NOMO-1 treated with dmso at 0.1 percent for 144 hours (cell line): ENCODE measurements around the gene RER1.

Experiments used
- DNase-seq: peaks from one replicate; lab custom pipeline; 2025; ENCODE audit not compliant: unreplicated experiment; lab: John Stamatoyannopoulos, UW

Gene RER1

DNA sequence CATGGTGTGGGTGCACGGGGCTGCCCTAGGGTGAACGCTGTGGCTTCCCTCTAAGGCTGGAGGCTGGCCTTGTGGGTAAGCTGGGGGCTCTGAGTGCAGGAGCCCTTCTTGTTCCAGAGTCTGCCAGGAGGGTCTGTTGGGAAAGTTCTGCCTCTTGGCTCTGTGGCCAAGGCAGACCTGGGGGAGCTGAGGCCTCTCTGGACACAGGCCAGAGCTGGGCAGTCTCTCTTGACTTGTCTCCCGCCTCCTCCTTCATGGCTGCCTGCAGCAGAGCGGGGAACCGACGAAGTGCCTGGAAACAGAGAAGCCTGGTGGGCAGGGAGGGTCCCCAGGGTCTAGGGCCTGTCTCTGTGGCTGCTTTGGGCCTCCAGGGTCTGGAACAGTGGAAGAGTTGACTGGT lies 51.0 kb downstream of the RER1 start:
- no peak for DNase-seq

DNA sequence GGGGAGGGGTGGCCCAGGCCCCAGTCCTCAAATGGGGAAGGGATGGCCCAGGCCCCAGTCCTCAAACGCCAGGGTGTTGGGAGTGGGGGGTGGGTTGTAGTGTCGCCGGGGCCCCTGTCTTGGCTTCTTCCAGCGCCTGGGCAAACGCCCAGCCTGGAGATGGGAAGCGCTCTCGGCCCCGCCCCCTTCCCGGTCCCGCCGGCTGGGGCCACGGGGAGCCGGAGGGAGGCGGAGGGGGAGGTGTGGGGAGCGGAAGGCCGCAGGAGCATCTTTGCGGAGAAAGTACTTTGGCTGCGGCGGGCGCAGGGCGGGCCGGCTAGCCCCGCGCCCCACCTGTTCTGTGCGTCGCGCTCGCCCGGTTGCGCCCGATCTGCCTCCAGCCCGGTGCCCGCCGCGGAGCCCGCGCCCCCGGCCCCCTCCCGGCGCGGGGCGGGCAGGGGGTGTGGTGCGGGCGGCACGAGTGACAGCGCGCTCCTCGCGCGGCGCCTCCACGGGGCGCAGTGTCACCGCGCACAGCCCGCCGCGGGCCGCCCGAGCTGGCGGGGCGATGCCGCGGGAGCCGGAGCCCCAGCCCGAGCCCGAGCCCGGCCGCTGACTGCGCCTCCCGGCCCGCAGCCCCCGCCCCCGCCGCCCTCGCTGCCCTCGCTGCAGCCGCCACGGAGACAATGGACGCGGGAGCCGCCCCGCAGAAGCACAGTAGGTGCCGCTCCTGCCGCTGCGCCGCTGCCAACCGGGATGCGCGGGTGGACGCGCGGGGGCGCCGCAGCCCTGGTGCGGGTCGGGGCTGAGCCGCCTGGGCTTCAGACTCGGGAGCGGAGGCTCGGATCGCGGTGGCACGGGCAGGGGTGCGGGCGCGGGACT lies 51.9 kb downstream of the RER1 start:
- no peak for DNase-seq

DNA sequence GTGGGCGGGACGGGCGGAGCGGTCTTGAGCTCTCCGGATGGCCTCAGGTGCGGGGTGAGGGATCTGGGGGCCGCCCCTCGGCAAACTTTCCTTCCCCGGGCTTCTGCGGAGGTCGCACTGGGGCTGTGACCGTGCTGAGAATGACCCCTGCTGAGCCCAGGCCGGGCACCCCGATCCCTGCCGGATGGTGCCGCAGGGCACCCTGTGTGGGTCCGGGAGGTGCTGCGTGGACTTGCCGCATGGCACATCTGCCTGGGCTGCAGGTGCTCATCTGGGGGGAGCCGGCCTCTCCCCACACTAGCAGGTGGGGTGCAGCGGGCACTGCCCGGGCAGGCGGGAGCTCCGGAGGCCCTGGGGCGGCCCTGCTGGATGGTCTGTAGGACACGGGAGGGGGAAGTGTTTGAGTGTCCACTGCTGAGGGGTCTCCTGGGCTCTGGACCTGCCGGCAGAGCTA lies 52.5 kb downstream of the RER1 start:
- no peak for DNase-seq

DNA sequence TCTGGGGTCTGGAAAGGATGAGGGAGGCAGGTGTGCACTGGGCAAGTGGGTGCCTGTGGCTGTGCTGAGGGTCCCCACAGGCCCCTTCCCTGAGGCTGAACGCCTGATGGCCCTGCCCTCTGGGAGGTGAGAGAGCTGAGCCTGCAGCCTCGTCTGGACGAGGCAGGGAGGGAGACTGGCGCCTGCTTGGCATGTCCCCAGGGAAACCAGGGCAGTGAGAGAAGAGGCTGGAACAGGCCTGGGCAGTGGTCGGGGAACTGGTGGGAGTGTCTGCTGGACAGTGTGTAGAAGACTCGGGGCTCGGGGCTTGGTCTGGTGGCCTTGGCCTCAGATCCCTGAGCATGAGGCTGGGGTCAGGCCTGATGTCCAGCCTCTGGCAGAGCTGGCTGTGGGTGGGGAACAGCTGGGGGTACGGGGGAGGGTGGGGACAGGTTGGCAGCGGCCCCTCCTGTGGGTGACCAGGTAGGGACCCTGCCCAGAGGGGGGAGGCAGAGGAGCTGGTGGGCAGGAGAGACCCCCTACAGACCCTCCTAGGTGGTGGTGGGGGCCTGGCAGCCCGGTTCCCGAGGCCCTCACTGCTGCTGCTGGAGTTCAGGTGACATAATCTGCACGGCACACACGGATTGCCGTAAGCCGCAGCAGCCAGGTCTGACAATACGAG lies 53.7 kb downstream of the RER1 start:
- DNase-seq, result no peak

DNA sequence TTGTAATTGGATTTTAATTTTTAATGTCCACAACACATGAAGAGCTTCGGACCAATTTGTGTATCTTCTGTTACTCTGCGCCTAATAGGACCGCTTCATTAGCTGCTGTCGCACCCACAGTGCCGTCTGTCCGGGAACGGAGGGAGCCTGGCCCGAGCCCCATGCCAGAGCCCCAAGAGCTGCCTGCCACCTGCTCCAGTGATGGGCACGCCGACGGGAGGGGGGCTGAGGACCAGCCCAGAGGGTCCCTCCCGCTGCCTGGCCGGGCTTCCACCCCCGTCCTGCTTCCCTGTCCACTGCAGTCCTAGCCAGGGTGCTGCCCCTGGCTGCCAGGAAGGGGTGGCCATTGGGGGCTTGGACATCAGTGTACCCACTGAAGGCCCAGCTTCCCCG lies 54.2 kb downstream of the RER1 start:
- no peak for DNase-seq

DNA sequence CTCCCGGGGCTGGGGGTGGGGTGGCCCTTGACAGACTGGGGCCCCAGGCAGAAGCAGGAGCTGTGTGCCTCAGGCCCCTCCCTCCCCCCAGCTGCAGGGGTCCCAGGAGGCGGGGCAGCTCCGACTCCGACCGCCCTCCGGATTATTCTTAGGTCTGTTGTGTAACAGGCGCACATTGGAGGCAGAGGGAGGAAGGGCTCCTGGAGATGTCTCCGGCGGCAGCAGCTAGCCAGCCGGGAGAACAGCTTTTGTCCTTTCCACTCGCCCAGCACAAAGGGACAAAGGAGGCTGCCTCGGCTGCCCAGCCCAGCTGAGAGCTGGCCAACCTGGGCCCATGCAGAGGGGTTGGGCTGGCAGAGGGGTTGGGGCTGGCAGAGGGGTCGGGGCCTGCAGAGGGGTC lies 54.8 kb downstream of the RER1 start:
- DNase-seq, result no peak

DNA sequence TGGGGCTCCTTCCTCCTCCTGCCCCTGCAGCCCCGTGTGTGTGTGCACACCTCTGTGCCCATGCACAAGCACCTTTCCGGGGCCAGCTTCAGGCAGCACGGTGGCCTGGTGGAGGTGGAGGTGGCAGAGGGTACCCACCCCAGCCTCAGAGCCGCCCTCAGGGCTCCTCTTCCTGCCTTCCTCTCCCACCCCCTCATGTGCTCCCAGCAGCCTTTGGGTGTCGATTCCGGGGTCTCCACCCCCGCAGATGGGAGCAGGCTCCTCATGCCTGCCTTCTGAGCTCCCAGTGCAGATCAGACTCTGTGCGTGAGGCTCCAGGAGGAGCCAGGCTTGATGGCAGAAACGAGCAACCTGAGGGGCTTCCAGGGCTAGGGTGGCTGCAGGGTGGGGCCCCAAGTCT lies 55.2 kb downstream of the RER1 start:
- no peak for DNase-seq

DNA sequence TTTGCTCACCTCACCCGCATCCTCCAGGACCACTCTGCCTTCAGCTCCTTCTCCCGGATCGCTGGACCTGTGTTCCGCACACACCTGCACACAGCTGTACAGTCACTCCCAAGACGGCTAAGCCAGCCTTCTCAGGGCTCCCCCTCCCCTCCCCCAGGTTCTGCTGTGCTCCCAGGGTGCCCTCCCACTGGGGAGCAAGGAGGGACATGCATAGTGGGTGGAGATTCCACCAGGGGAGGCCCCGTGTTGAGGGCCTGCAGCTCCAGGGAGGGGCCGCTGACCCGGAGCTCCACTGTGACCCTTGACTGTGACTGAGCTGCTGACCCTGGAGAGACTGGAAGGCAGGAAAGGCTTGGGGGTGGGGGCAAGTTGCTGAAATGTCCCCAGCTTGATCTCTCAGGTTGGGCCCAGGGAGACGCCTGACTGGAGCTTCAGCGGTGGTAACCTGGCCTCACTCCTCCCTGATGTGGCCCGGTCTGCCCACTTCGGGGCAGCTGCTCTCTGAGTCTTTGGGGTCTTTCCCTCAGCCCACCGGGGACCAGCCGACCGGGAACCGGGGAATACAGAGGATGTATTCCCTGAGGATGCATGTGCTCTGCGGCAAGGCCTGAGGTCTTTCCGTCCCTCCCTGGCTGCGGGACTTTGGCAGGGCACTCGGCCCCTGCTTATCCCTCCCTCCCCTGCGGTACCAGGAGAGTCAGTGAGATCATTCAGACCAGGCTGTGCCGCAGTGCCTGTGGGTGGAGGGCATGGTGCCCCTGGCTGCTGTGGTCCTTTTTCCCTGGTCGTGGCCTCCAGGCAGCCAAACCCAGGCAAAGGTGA lies 55.8 kb downstream of the RER1 start:
- no peak for DNase-seq

DNA sequence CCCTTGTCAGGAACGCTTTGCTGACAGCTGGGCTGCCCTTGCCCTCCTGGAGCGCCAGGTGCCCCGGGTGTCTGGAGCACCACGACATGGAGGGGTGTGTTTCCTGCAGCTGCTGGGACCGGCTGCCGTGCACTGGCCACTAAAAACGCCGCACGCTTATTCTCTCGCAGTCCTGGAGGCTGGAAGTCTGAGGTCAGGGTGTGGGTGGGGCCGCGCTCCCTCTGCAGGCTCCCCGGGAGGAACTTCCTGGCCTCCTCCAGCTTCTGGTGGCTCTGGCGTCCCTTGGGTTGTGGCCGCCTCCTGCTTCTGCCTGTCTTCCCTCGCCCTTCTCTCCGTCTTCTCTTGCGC lies 56.4 kb downstream of the RER1 start:
- DNase-seq, result no peak

DNA sequence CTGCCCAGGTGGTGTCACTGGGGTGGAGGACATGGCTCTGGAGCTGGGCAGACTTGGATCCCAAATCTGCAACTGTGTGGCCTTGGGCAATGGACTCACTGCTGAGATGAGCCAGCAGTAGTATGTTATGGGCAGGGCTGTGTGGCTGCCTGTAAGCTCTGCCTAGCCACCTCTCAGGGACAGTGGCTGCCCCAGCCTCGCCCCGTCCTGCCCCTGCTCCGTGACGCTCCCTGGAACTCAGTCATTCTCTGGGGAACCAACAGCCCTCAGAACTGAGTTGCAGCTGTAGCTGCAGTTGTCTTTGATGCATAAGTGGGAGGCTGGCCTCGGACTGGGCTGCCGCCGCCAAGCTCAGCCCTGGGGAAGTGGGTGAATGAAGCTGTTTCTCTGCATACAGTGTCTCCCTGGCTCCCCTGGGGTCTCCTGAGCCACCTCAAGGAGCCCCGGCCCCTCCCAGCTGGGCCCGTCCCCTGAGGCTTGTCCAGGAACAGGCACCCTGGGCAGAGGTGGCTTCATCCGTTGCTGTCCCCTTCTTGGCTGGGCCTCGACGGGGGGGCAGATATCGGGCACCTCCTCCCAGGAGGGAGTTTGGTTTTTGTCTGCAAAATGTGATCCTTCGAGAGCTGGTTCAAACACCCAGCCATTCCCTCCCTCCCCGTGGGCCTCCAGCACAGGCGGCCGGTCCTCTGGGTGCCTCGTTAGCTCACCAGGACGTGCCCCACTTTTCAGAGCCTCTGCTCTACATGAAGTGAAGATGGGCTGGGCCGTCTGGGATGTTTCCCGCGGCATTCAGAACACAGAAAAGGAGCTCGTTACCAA lies 58.2 kb downstream of the RER1 start:
- no peak for DNase-seq

DNA sequence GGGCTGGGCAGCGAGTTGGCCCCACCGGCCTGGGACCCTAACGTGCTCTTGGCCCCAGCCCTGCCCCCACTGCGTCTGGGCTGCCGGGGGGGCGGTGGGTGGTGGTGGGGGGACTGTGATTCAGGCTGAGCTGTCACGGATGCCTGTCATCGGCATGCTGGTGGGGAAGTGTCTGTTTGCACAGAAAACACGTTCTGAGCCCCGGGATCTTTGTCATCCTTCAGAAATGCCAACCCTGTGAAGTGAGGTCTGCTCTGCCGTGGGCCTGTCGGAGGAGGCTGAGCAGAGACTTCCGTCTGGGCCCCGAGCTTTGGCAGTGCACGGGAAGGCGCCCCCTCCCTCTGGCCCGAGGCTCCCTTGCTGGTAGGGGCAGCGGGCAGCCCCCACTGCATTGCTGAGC lies 60.1 kb downstream of the RER1 start:
- no peak for DNase-seq

DNA sequence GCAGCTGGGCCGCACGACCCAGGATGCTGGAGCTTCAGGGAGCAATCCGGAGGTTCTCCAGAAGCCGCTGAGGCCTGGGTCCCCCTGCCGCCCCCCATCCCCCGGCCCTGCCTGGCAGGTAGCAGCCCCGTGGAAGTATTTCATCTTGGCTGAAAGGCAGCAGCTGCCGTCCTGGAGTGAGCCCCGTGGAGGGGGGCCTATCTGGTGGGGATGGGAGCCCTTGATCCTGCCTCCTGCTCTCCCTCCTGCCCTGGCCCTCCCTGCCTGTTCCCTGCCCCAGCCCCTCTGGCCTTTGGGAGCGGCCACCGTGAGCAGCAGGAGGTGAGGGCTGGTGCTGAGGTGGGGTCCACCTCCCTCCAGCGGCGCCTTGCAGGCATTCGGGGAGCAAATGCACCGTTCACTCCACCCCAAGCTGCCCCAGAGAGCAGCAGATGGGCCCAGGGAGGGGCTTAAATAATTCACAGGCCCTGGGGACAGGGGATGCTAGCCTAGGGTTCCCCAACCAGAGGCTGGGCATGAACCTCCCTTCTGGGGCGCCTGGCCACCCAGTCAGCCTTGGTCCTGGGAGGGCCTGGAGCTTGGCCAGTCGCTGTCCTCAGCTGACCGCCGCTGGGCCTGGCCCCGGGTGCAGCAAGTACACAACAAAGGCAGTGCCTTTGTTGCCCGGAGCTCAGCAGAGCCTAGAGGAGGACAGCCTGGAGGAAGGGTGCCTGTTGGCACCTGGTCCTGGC lies 60.7 kb downstream of the RER1 start:
- no peak for DNase-seq

DNA sequence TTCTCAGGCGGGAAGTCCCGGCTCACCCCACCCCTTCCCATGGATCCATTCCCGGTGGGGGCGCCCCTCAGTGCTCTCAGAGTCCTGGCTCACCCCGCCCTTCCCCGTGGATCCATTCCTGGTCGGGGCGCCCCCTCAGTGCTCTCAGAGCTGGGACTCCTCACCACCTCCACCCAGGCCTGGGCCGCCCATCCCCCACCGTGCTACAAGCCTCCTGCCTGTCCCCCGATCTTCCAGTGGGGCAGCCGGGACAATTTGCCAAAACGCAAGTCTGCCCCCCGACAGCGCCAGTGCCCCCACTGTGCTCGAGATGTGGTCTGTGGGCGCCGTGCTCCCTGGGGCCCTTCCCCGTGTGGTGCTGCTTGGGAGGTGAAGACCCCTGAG lies 61.3 kb downstream of the RER1 start:
- DNase-seq, result no peak

DNA sequence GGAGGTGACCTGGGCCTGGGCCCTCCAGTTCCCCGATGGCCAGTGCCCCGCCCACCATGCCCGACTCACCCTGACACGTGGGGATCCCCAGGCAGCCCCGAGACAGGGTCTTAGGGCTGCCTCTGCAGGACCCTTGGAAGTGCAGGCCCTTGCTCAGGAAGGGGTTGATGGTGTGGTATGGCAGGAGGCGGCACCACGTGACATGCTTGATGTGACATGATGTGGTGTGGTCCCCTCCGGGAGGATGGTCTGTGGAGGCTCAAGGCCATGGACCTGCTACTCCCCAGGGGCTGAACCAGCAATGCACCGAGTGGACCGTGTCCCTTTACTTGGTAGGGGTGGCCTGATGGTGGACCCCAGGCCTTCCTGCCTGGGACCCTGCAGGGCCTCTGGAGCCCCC lies 62.6 kb downstream of the RER1 start:
- DNase-seq, result no peak
